HG03520 (cell line): ENCODE measurements around the gene PRR12.

Source experiments
- ATAC-seq: cut with Tn5 transposase; IDR thresholded peaks from one replicate; pipeline ENCODE4 v1.9.1; 2021; ENCODE audit warnings: mild to moderate bottlenecking, moderate library complexity; ENCODE audit not compliant: unreplicated experiment

Gene PRR12

DNA sequence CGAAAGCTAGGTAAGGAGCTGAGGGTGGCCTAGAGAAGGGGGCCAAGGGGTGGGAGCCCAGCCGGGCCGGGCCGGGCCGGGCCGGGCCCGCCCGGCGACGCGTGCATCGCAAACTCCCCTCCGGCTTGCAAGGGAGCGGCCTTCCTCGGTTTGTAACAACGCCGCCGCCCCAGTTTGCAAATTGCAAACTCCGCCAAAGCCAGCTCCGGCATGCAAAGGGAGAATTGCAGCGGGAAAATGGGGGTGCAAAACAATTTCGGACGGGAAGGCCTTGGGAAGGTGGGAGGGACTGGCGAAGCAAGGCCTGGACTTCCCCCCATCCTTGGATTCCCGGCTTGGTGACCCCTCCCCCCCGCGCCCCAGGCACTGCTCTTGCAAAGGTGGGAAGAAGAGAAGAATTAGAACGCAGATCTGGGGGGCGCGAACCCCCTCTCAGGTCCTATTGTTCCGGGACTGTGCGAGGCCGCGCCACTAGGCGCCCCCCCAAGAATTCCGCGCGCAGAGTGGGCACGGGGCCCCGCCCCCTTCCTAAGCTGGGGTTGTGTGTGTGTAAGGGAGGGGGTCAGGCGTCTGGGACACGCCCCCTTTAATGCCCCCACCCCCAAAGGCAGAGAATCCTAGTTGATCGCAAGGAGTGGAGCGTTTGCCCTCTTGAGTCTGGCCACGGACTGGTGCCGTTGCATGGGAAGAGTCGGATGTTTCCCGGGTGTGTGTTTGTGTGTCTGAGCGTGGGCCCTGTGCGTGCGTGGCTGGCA is 926 bp downstream of the PRR12 start:
- no peak for ATAC-seq

DNA sequence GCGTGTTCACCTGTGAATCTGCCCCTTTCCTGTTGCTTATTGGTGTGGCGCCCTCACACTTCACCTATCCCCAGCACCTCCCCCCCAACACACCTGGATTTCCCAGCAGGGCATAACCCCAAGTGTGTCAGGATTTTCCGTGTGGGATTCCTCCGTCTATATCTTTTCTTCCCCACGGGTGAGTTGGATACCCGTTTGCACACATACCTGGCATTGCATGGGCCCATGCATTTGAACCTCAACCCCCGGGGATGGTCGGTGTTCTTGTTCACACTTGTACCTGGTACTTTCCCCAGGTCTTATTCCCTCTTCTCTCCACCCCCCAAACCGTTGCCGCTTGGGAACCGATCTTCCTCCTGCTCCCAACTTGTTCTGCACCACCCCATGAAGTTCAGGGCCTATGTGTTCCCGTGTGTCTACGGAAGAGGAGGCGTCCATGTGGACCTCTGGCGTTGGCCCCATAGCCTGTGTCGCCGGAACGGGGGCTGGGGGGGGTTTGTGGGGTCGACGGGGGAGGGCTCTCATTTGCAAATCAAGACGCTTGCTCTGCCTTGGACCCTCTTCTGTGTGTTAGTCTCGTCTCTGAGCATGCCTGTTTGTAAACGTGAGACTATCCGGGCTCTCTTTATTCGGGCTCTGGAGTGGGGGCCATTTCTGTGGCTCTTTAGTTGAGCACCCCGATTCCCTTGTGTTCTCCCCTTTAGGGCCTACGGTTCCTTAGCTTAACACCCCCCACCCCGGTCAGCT is 1.7 kb downstream of the PRR12 start:
- ATAC-seq: no peak

DNA sequence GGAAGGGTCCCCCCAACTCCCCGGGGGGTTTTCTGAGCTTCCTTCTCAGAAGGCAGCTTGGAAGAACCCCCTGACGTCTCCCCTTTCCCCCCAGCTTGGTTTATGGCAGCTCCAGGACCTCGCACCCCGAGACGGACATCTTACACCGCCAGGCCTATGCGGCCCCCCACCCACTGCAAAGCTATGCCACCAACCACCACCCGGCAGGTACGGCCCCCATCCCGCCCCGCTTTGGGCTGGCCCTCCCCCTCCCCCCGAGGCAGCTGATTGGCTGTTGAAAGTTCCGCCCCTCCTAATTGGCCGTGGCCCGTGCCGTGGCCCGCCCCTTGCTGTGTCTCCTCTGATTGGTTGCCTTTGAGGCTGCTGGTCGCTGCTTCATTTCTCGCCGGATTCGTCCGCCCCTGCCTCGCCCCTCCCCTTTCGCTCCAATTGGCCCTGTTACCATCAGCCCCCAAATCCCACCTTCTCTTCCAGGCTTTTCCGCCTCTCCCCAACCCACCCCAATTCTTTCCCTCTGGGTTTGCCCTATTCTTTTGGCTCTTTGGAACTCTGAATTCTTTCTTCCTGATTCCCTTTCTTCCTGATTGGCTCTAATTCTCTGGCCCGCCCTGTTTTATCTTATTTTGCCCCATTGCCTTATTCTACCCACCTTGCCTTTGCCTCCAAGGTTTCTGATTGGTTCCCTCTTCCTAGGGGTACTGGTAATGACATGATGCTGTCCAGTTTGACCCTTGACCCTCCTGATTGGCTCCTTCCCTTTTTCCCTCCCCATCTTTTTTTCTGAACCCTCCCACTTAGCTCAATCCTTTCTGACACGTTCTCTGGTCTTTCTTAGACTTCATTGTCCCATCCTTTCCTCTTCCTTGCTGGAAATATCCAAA is 2.5 kb downstream of the PRR12 start:
- ATAC-seq: no peak

DNA sequence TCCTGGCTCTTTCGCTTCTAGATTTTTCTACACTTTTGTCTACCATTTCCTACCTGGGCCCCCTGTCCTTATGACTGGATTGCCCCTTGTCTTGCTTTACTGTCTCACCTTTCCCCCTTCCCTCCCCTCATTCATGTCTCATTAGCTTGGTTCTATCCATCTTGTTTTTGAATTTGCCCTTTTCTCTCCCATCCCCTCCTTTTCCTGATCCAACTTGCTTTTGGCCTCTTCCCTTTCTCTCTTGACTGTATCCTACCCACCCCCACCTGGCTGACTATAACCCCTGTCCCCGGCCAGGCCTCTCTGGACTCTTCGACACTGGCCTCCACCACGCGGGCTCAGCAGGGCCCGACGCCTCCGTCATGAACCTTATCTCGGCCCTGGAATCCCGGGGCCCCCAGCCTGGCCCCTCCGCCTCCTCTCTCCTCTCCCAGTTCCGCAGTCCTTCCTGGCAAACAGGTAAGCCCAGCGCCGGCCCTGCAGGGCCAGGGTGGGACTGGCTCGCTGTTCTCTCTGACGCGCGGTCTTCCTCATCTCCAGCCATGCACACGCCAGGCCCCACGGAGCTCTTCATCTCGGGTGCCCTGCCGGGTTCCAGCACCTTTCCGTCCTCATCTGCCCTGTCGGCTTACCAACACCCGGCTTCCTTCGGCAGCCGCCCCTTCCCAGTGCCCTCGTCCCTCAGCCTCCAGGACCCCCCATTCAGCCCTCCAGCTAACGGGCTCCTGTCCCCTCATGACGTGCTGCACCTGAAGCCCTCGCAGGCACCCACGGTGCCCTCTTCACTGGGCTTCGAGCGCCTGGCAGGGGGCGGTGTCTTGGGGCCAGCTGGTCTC is 3.4 kb downstream of the PRR12 start:
- no peak for ATAC-seq

DNA sequence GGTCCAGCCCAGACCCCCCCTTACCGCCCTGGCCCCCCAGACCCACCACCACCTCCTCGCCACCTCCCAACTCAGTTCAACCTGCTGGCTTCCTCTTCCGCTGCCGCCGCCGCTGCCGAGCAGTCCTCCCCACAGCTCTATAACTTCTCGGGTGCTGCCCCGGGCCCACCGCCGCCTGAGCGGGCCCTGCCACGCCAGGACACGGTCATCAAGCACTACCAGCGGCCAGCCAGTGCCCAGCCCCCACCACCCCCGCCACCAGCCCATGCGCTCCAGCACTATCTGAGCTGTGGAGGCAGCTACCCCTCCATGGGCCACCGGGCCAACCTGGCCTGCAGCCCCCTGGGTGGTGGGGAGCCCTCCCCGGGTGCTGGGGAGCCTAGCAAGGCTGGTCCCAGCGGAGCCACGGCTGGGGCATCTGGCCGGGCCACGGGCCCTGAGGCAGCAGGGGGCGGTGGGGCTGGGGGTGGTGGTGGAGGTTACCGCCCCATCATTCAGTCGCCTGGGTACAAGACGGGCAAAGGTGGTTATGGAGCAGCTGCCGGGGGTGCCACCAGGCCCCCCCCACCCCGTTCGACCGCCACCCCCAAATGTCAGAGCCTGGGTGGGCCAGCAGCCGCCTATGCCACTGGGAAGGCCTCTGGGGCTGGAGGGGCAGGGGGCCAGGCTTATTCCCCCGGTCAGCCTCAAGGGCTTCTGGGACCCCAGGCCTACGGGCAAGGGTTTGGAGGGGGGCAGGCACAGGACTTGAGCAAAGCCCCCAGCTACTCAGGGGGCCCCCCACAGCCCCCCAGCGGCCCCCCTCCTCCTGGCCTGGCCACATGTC is 4.2 kb downstream of the PRR12 start:
- no peak for ATAC-seq

DNA sequence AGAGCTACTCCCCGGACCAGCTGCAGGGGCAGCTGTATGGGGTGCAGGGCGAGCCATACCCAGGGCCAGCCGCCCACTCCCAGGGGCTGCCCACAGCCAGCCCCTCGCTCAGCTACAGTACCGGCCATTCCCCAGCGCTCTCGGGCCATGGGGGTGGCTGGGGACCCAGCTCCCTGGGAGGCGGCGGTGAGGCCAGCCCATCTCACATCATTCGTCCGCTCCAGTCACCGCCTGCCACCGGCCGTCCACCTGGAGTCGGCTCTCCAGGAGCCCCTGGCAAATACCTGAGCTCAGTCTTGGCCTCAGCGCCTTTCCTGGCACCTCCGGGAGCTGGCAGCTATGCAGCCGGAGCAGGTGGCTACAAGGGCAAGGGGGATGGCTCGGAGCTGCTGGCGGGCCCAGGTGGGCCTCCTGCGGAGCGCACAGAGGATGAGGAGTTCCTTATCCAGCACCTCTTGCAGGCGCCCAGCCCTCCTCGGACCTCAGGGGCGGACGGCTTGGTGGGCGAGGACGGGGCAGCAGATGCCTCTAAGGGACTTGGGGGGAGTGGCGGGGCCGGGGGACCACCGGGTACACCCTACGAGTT is 4.9 kb downstream of the PRR12 start:
- no peak for ATAC-seq

DNA sequence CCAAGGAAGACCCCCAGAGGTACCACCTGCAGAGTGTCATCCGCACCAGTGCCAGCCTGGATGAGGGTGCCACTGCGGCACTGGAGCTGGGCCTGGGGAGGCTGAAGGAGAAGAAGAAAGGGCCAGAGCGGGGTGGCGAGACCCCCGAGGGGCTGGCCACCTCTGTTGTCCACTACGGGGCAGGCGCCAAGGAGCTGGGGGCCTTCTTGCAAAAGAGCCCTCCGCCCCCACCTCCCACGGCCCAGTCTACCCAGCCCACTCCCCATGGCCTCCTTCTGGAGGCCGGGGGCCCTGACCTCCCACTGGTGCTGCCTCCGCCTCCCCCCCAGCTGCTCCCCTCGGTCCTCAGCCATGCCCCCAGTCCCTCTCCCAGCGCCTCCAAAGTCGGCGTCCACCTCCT is 5.4 kb downstream of the PRR12 start:
- ATAC-seq: no peak

DNA sequence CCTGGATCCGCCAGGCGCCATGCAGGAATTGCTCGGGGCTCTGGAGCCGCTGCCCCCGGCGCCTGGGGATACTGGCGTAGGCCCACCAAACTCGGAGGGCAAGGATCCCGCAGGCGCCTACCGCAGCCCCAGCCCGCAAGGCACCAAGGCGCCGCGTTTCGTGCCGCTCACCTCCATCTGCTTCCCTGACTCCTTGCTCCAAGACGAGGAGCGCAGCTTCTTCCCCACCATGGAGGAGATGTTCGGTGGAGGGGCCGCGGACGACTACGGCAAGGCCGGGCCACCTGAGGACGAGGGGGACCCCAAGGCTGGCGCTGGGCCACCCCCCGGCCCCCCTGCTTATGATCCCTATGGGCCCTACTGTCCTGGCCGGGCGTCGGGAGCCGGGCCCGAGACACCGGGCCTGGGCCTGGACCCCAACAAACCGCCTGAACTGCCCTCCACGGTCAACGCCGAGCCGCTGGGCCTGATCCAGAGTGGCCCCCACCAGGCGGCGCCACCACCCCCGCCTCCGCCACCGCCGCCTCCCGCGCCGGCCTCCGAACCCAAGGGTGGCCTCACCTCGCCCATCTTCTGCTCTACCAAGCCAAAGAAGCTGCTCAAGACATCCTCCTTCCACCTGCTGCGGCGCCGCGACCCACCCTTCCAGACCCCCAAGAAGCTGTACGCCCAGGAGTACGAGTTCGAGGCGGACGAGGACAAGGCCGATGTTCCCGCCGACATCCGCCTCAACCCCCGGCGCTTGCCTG is 6.1 kb downstream of the PRR12 start:
- no peak for ATAC-seq

DNA sequence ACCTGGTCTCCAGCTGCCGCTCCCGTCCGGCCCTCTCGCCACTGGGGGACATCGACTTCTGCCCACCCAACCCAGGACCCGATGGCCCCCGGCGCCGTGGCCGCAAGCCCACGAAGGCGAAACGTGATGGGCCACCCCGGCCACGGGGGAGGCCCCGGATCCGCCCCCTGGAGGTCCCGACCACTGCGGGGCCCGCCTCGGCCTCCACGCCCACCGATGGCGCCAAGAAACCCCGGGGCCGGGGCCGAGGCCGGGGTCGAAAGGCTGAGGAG is 6.7 kb downstream of the PRR12 start:
- no peak for ATAC-seq

DNA sequence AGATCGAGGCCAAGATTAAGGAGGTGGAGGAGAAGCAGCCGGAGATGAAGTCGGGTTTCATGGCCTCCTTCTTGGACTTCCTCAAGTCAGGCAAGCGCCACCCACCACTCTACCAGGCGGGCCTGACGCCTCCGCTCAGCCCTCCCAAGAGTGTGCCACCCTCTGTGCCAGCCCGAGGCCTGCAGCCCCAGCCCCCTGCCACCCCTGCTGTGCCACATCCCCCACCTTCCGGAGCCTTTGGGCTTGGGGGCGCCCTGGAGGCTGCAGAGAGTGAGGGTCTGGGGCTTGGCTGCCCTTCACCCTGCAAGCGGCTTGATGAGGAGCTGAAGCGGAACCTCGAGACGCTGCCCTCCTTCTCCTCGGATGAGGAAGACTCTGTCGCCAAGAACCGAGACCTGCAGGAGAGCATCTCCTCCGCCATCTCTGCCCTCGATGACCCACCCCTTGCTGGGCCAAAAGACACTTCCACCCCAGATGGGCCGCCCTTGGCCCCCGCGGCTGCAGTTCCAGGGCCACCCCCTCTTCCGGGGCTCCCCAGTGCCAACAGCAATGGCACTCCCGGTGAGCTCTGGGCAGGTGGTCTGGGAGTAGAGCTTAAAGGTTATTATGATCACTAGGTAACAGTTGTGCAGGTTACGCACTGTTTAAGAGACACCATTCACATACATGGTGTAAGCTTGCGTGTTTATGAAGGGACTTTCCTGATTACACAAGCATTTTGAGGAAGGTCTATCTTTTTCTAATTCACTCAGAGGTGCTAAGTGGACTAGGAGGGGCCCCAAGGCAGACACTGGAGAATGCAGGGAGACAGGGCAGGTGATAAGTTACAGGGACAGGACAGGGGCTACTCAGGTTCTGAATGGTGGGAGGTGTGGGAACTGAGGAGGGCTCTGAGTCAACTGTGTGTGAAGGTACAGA is 8.7 kb downstream of the PRR12 start:
- no peak for ATAC-seq

DNA sequence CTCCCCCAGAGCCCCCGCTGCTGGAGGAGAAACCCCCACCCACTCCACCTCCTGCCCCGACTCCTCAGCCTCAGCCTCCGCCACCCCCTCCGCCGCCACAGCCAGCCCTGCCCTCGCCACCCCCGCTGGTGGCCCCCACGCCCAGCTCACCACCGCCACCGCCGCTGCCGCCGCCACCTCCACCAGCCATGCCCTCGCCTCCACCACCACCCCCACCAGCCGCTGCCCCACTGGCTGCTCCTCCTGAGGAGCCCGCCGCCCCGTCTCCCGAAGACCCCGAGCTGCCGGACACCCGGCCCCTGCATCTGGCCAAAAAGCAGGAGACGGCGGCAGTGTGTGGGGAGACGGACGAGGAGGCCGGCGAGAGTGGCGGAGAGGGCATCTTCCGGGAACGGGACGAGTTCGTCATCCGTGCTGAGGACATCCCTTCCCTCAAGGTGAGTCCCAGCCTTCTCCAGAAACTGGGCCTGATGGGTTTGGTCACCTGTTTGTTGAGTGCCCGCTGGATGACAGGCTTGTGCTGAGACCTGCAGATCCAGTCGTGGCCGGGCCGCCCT is 10.6 kb downstream of the PRR12 start:
- ATAC-seq: no peak

DNA sequence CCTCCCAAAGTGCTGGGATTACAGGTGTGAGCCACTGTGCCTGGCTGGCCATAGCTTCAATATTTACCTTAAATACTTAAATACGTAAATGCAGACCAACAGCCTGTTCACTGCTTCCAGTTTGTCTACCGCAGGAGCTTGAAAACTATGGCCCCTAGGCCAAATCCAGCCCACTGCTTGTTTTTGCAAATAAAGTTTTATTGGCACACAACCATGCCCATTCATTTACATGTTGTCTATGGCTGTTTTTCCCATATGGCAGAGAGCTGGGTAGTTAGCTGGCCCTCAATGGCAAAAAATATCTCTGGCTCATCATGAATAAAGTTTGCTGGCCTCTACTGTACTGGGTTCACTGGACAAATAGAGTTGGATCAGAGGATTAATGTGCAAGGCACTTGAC is 11.8 kb downstream of the PRR12 start:
- ATAC-seq: no peak

DNA sequence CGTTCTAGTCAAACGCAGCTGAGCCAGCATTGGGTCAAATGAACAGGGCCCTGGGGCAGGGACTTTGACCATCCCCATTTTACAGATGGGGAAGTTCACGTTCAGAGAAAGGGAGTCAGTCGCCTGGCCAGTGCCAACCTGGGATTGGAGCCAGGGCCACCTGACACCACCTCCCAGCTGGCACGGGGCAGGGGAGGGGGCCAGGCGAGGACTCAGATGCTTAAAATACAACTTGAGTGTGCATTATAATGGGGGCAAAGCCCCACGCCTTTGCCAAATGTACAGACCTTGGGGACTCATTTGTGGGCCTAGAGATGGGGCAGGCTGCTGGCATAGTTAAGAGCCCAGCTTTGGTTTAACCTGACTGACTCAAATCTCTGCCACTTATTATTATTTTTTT is 14.6 kb downstream of the PRR12 start:
- ATAC-seq: no peak

DNA sequence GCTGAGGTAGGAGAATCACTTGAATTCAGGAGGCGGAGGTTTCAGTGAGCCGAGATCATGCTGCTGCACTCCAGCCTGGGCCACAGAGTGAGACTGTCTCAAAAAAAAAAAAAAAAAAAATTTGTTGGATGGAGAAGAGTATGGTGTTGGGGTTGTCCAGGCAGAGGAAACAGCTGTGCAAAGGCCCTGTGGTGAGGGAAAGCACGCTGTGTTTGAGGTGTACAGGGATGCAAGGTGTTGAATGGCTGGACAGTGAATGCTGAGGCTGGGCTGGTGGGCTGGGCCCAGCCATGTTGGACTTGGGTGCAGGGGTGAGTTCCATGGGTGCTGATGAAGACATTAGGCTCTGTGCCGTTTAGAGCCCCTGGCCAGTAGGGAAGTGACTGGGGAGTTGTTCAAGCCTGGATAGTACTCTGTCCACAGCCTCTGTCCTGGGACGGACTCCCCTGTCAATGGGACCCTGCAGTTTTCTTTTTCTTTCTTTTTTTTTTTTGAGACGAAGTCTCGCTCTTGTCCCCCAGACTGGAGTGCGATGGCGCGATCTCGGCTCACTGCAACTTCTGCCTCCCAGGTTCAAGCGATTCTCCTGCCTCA is 18.6 kb downstream of the PRR12 start:
- ATAC-seq: no peak

DNA sequence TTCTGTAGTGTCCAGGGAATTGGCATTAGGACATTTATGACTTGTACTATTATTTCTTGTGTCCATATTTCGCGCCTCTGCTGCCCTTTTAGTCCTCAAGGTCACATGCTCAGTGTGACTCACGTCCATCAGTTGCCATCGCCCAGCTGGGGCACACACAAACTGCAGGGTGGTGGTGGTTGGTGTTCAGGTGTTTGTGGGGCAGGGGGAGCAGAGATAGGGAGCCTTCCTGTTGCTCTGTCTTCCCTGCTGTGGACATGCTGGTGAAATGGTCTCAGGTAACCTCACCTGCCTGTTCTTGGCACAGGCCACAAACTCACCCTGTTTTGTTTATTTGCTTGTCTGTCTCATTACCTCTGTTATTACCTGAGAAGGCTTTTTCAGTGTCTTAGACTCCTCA is 22.4 kb downstream of the PRR12 start:
- no peak for ATAC-seq

DNA sequence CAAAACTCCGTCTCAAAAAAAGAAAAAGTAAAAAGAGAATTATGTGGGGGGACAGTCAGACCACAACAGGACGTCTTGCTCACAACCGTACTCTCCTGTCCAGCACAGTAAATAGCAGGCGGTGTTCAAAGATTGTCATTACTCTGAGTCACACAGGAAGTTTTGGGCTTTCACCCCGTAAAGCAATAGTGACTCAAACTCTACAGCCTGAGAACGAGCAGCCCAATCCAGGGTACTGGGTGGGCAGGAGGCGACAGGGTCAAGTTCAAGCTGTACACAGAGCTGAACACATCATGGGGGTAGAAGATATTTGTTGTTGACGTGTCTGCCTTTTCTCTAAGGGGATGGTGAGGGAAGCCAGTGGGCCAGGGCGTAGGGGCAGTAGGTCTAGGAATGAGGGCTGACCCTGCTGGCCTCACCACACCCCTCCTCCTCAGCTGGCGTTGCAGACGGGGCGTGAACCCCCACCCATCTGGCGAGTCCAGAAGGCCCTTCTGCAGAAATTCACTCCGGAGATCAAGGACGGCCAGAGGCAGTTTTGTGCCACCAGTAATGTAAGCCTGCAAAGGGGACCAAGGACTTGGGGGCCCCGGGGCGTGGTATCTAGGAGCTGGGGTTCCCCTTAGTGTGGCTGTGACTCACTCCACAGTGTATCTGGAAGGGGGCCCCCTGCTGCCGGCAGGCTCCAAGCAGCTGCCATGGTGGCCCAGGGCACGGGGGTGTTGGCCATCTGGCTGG is 23.3 kb downstream of the PRR12 start:
- no peak for ATAC-seq

DNA sequence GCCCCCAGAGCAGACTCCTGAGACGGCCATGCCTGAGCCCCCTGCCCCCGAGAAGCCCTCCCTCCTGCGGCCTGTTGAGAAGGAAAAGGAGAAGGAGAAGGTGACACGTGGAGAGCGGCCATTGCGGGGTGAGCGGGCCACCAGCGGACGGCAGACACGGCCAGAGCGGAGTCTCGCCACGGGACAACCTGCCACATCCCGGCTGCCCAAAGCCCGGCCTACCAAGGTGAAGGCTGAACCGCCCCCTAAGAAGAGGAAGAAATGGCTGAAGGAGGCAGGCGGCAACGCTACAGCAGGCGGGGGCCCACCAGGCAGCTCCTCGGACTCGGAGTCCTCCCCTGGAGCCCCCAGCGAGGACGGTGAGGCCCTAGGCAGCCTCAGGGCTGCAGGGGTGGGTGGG is 24.9 kb downstream of the PRR12 start:
- ATAC-seq: no peak
